Measurements from ENCODE around the gene PBX1.

The PBX1 gene

GRCh38 chr1:164823486-164824279, 264.7 kb downstream of the PBX1 start:
- Histone ChIP-seq H3K4me3 (ENCODE audit: low read depth in 1 of 2, low read length in 2 of 2) (no peak overlapping the region), H3K27ac (ENCODE audit: low read length) (peak overlapping the region; percentile 36), H3K9me3 (ENCODE audit: control insufficient read depth in 1 of 2, low read length in 2 of 2) (no peaks in the 10 kb centered on the region), H3K27me3 (ENCODE audit: low read depth, low read length) (no peaks in the 10 kb centered on the region), H3K4me1 (ENCODE audit: control insufficient read depth in 1 of 2, insufficient read depth in 2 of 2, low read length in 2 of 2) (peaks cover 0 to 50% of the 10 kb centered on the region in 2 donors), H3K36me3 (ENCODE audit: control insufficient read depth in 1 of 2, insufficient read depth in 2 of 2, low read length in 2 of 2) (peaks cover 23 to 31% of the 10 kb centered on the region in 2 donors)

- Histone ChIP-seq H3K4me1 (ENCODE audit: control insufficient read depth in 1 of 2, insufficient read depth in 2 of 2, low read length in 2 of 2) (peaks cover 0 to 50% of the 10 kb centered on the region in 2 donors), H3K36me3 (ENCODE audit: control insufficient read depth in 1 of 2, insufficient read depth in 2 of 2, low read length in 2 of 2) (peaks cover 23 to 31% of the 10 kb centered on the region in 2 donors), H3K9me3 (ENCODE audit: control insufficient read depth in 1 of 2, low read length in 2 of 2) (no peaks in the 10 kb centered on the region), H3K4me3 (ENCODE audit: low read depth in 1 of 2, low read length in 2 of 2) (no peak overlapping the region), H3K27me3 (ENCODE audit: low read depth, low read length) (no peaks in the 10 kb centered on the region), H3K27ac (ENCODE audit: low read length) (peak overlapping the region; percentile 27)
Observed at GRCh38 chr1:164824542-164824941, 265.6 kb downstream of the PBX1 start.

GRCh38 chr1:164830628-164831027, 271.6 kb downstream of the PBX1 start:
- peaks cover 0 to 23% of the 10 kb centered on the region in 2 donors for H3K4me1 ChIP-seq (ENCODE audit: control insufficient read depth in 1 of 2, insufficient read depth in 2 of 2, low read length in 2 of 2)
- no peaks in the 10 kb centered on the region for H3K9me3 ChIP-seq (ENCODE audit: control insufficient read depth in 1 of 2, low read length in 2 of 2)
- H3K27ac ChIP-seq (ENCODE audit: low read length): no peak overlapping the region
- no peak overlapping the region for H3K4me3 ChIP-seq (ENCODE audit: low read depth in 1 of 2, low read length in 2 of 2)
- H3K27me3 ChIP-seq (ENCODE audit: low read depth, low read length): no peaks in the 10 kb centered on the region
- peaks cover 0 to 6% of the 10 kb centered on the region in 2 donors for H3K36me3 ChIP-seq (ENCODE audit: control insufficient read depth in 1 of 2, insufficient read depth in 2 of 2, low read length in 2 of 2)

- H3K4me3 ChIP-seq (ENCODE audit: low read depth in 1 of 2, low read length in 2 of 2): no peak overlapping the region
- H3K27ac ChIP-seq (ENCODE audit: low read length): no peak overlapping the region
- H3K36me3 ChIP-seq (ENCODE audit: control insufficient read depth in 1 of 2, insufficient read depth in 2 of 2, low read length in 2 of 2): peaks cover 0 to 8% of the 10 kb centered on the region in 2 donors
- no peaks in the 10 kb centered on the region for H3K27me3 ChIP-seq (ENCODE audit: low read depth, low read length)
- peaks cover 0 to 17% of the 10 kb centered on the region in 2 donors for H3K4me1 ChIP-seq (ENCODE audit: control insufficient read depth in 1 of 2, insufficient read depth in 2 of 2, low read length in 2 of 2)
- no peaks in the 10 kb centered on the region for H3K9me3 ChIP-seq (ENCODE audit: control insufficient read depth in 1 of 2, low read length in 2 of 2)
Observed at GRCh38 chr1:164834641-164835040, 275.7 kb downstream of the PBX1 start.

- no peak overlapping the region for H3K27ac ChIP-seq (ENCODE audit: low read length)
- H3K4me3 ChIP-seq (ENCODE audit: low read depth in 1 of 2, low read length in 2 of 2): no peak overlapping the region
- no peaks in the 10 kb centered on the region for H3K9me3 ChIP-seq (ENCODE audit: control insufficient read depth in 1 of 2, low read length in 2 of 2)
- H3K27me3 ChIP-seq (ENCODE audit: low read depth, low read length): no peaks in the 10 kb centered on the region
- peaks cover 0 to 8% of the 10 kb centered on the region in 2 donors for H3K36me3 ChIP-seq (ENCODE audit: control insufficient read depth in 1 of 2, insufficient read depth in 2 of 2, low read length in 2 of 2)
- H3K4me1 ChIP-seq (ENCODE audit: control insufficient read depth in 1 of 2, insufficient read depth in 2 of 2, low read length in 2 of 2): peaks cover 0 to 30% of the 10 kb centered on the region in 2 donors
Observed at GRCh38 chr1:164836614-164837018, 277.6 kb downstream of the PBX1 start.

GRCh38 chr1:164838786-164839185, 279.8 kb downstream of the PBX1 start:
- Histone ChIP-seq H3K27ac (ENCODE audit: low read length) (no peak overlapping the region), H3K4me3 (ENCODE audit: low read depth in 1 of 2, low read length in 2 of 2) (no peak overlapping the region), H3K27me3 (ENCODE audit: low read depth, low read length) (no peaks in the 10 kb centered on the region), H3K36me3 (ENCODE audit: control insufficient read depth in 1 of 2, insufficient read depth in 2 of 2, low read length in 2 of 2) (peaks cover 0 to 8% of the 10 kb centered on the region in 2 donors), H3K4me1 (ENCODE audit: control insufficient read depth in 1 of 2, insufficient read depth in 2 of 2, low read length in 2 of 2) (peaks cover 0 to 43% of the 10 kb centered on the region in 2 donors), H3K9me3 (ENCODE audit: control insufficient read depth in 1 of 2, low read length in 2 of 2) (no peaks in the 10 kb centered on the region)

GRCh38 chr1:164840936-164841335, 282.0 kb downstream of the PBX1 start:
- Histone ChIP-seq H3K9me3 (ENCODE audit: control insufficient read depth in 1 of 2, low read length in 2 of 2) (no peaks in the 10 kb centered on the region), H3K36me3 (ENCODE audit: control insufficient read depth in 1 of 2, insufficient read depth in 2 of 2, low read length in 2 of 2) (peaks cover 0 to 8% of the 10 kb centered on the region in 2 donors), H3K4me3 (ENCODE audit: low read depth in 1 of 2, low read length in 2 of 2) (no peak overlapping the region), H3K27ac (ENCODE audit: low read length) (no peak overlapping the region), H3K4me1 (ENCODE audit: control insufficient read depth in 1 of 2, insufficient read depth in 2 of 2, low read length in 2 of 2) (peaks cover 0 to 36% of the 10 kb centered on the region in 2 donors), H3K27me3 (ENCODE audit: low read depth, low read length) (no peaks in the 10 kb centered on the region)

- Histone ChIP-seq H3K4me1 (ENCODE audit: control insufficient read depth in 1 of 2, insufficient read depth in 2 of 2, low read length in 2 of 2) (peaks cover 0 to 40% of the 10 kb centered on the region in 2 donors), H3K36me3 (ENCODE audit: control insufficient read depth in 1 of 2, insufficient read depth in 2 of 2, low read length in 2 of 2) (peaks cover 0 to 8% of the 10 kb centered on the region in 2 donors), H3K27ac (ENCODE audit: low read length) (no peak overlapping the region), H3K4me3 (ENCODE audit: low read depth in 1 of 2, low read length in 2 of 2) (no peak overlapping the region), H3K27me3 (ENCODE audit: low read depth, low read length) (no peaks in the 10 kb centered on the region), H3K9me3 (ENCODE audit: control insufficient read depth in 1 of 2, low read length in 2 of 2) (no peaks in the 10 kb centered on the region)
Observed at GRCh38 chr1:164841702-164842465, 282.9 kb downstream of the PBX1 start.

- no peaks in the 10 kb centered on the region for H3K9me3 ChIP-seq (ENCODE audit: control insufficient read depth in 1 of 2, low read length in 2 of 2)
- H3K4me3 ChIP-seq (ENCODE audit: low read depth in 1 of 2, low read length in 2 of 2): no peak overlapping the region
- no peak overlapping the region for H3K27ac ChIP-seq (ENCODE audit: low read length)
- H3K27me3 ChIP-seq (ENCODE audit: low read depth, low read length): no peaks in the 10 kb centered on the region
- peaks cover 0 to 49% of the 10 kb centered on the region in 2 donors for H3K4me1 ChIP-seq (ENCODE audit: control insufficient read depth in 1 of 2, insufficient read depth in 2 of 2, low read length in 2 of 2)
- H3K36me3 ChIP-seq (ENCODE audit: control insufficient read depth in 1 of 2, insufficient read depth in 2 of 2, low read length in 2 of 2): peaks cover 0 to 8% of the 10 kb centered on the region in 2 donors
Observed at GRCh38 chr1:164842870-164843269, 283.9 kb downstream of the PBX1 start.

GRCh38 chr1:164843743-164844500, 284.9 kb downstream of the PBX1 start:
- Histone ChIP-seq H3K9me3 (ENCODE audit: control insufficient read depth in 1 of 2, low read length in 2 of 2) (no peaks in the 10 kb centered on the region), H3K27ac (ENCODE audit: low read length) (no peak overlapping the region), H3K27me3 (ENCODE audit: low read depth, low read length) (no peaks in the 10 kb centered on the region), H3K4me3 (ENCODE audit: low read depth in 1 of 2, low read length in 2 of 2) (no peak overlapping the region), H3K36me3 (ENCODE audit: control insufficient read depth in 1 of 2, insufficient read depth in 2 of 2, low read length in 2 of 2) (peaks cover 0 to under 1% of the 10 kb centered on the region in 2 donors), H3K4me1 (ENCODE audit: control insufficient read depth in 1 of 2, insufficient read depth in 2 of 2, low read length in 2 of 2) (peaks cover 0 to 49% of the 10 kb centered on the region in 2 donors)
